DOHH2 (cell line): ENCODE data around the gene METTL9.

Source experiments
- H3F3A ChIP-seq: fragments of 200-600 bp; sonication (generic), shearing (Covaris generic); 2 replicates; pipeline ENCODE4 v1.6.0; 2016; ENCODE audit warnings: antibody characterized with exemption, mild to moderate bottlenecking; ENCODE audit not compliant: control insufficient read depth, insufficient read depth
- H3K27ac ChIP-seq: fragments of 200-600 bp; sonication (generic); 2 replicates; pipeline ENCODE4 v1.5.1; 2014; ENCODE audit warnings: low read depth, mild to moderate bottlenecking, low read length, moderate library complexity
- H3K27me3 ChIP-seq: fragments of 200-600 bp; sonication (generic); 2 replicates; pipeline ENCODE4 v1.6.1; 2014; ENCODE audit warnings: mild to moderate bottlenecking, low read length, mixed read lengths; ENCODE audit not compliant: control insufficient read depth
- H3K36me3 ChIP-seq: fragments of 200-600 bp; sonication (generic); 2 replicates; pipeline ENCODE4 v1.6.1; 2014; ENCODE audit warnings: mild to moderate bottlenecking, low read length, moderate library complexity, mixed read lengths; ENCODE audit not compliant: control insufficient read depth
- H3K4me1 ChIP-seq: fragments of 200-600 bp; sonication (generic); 2 replicates; pipeline ENCODE4 v1.6.1; 2014; ENCODE audit warnings: mild to moderate bottlenecking, low read length, mixed read lengths; ENCODE audit not compliant: control insufficient read depth
- H3K4me2 ChIP-seq: fragments of 200-600 bp; sonication (generic); 2 replicates; pipeline ENCODE4 v1.6.0; 2014; ENCODE audit warnings: mild to moderate bottlenecking, low read length, moderate library complexity
- H3K4me3 ChIP-seq: fragments of 200-600 bp; sonication (generic); 2 replicates; pipeline ENCODE4 v1.5.1; 2014; ENCODE audit warnings: mild to moderate bottlenecking, low read length, mixed read lengths
- H3K79me2 ChIP-seq: fragments of 200-600 bp; sonication (generic); 2 replicates; pipeline ENCODE4 v1.6.1; 2014; ENCODE audit warnings: mild to moderate bottlenecking, low read length, mixed read lengths; ENCODE audit not compliant: control insufficient read depth
- H3K9me2 ChIP-seq: fragments of 200-600 bp; sonication (generic); replicated peaks from 2 replicates; pipeline ENCODE4 v1.6.1; 2014; ENCODE audit warnings: mild to moderate bottlenecking, low read length, mixed read lengths; ENCODE audit not compliant: control insufficient read depth
- H3K9me3 ChIP-seq: fragments of 200-600 bp; sonication (generic); 2 replicates; pipeline ENCODE4 v1.6.1; 2014; ENCODE audit warnings: antibody characterized with exemption, low read length, mixed read lengths; ENCODE audit not compliant: control insufficient read depth, insufficient read depth
- H4K20me1 ChIP-seq: fragments of 200-600 bp; sonication (generic); 2 replicates; pipeline ENCODE4 v1.6.0; 2014; ENCODE audit warnings: low read depth, mild to moderate bottlenecking, antibody characterized with exemption, low read length, moderate library complexity; ENCODE audit not compliant: control insufficient read depth, insufficient read depth
- CTCF ChIP-seq: fragments of 200-600 bp; sonication (generic); IDR thresholded peaks from one replicate; pipeline ENCODE4 v1.5.1; 2014; ENCODE audit warnings: antibody characterized with exemption, mild to moderate bottlenecking, low read depth, low read length; ENCODE audit not compliant: poor library complexity, severe bottlenecking
- EZH2phosphoT487 ChIP-seq: fragments of 200-600 bp; sonication (generic); IDR thresholded peaks from 2 replicates; pipeline ENCODE4 v1.6.1; 2017; ENCODE audit warnings: borderline replicate concordance, mild to moderate bottlenecking, antibody characterized with exemption, low read length, moderate library complexity, mixed read lengths

METTL9 gene

GRCh38 chr16:21694609-21695008 is 95.2 kb downstream of the METTL9 start:
- no peaks in the 10 kb centered on the region for H3F3A ChIP-seq
- H3K27ac ChIP-seq, result no peak overlapping the region
- H3K4me3 ChIP-seq, result no peak overlapping the region
- no peaks in the 10 kb centered on the region for H3K36me3 ChIP-seq
- no peak overlapping the region for H3K4me2 ChIP-seq
- H3K27me3 ChIP-seq, result peaks cover 8% of the 10 kb centered on the region; the same call in 1 of the 2 replicates
- no peaks in the 10 kb centered on the region for H3K9me2 ChIP-seq
- no peak for TF ChIP-seq EZH2phosphoT487
- no peak for TF ChIP-seq CTCF
- H3K79me2 ChIP-seq, result no peaks in the 10 kb centered on the region
- no peaks in the 10 kb centered on the region for H3K4me1 ChIP-seq
- no peaks in the 10 kb centered on the region for H4K20me1 ChIP-seq
- no peaks in the 10 kb centered on the region for H3K9me3 ChIP-seq

GRCh38 chr16:21697032-21697431 is 97.7 kb downstream of the METTL9 start:
- no peaks in the 10 kb centered on the region for H3K9me2 ChIP-seq

GRCh38 chr16:21698169-21699032 is 99.0 kb downstream of the METTL9 start:
- TF ChIP-seq CTCF, result no peak
- no peaks in the 10 kb centered on the region for H3K9me2 ChIP-seq
- no peaks in the 10 kb centered on the region for H4K20me1 ChIP-seq
- no peaks in the 10 kb centered on the region for H3K79me2 ChIP-seq
- H3K4me3 ChIP-seq, result no peak overlapping the region
- H3F3A ChIP-seq, result 0 out of 2 replicates have a peak, but pooled peaks cover 3% of the 10 kb centered on the region
- no peaks in the 10 kb centered on the region for H3K9me3 ChIP-seq
- H3K27me3 ChIP-seq, result peaks cover 23% of the 10 kb centered on the region
- no peak overlapping the region for H3K4me2 ChIP-seq
- H3K27ac ChIP-seq, result no peak overlapping the region
- no peaks in the 10 kb centered on the region for H3K36me3 ChIP-seq
- H3K4me1 ChIP-seq, result peaks cover 3% of the 10 kb centered on the region

More at GRCh38 chr16:21697032-21697431, 97.7 kb downstream of the METTL9 start:
- no peak for TF ChIP-seq EZH2phosphoT487
- no peaks in the 10 kb centered on the region for H3K9me3 ChIP-seq
- no peaks in the 10 kb centered on the region for H4K20me1 ChIP-seq
- H3K36me3 ChIP-seq, result no peaks in the 10 kb centered on the region
- H3K79me2 ChIP-seq, result no peaks in the 10 kb centered on the region
- H3K27me3 ChIP-seq, result peaks cover 16% of the 10 kb centered on the region; the same call in 1 of the 2 replicates
- H3K4me2 ChIP-seq, result no peak overlapping the region
- no peak overlapping the region for H3K4me3 ChIP-seq
- H3F3A ChIP-seq, result no peaks in the 10 kb centered on the region
- H3K27ac ChIP-seq, result no peak overlapping the region
- H3K4me1 ChIP-seq, result no peaks in the 10 kb centered on the region

GRCh38 chr16:21701271-21701670 is 101.9 kb downstream of the METTL9 start:
- no peak overlapping the region for H3K4me3 ChIP-seq
- no peak overlapping the region for H3K4me2 ChIP-seq
- H3K9me3 ChIP-seq, result no peaks in the 10 kb centered on the region
- no peaks in the 10 kb centered on the region for H3K36me3 ChIP-seq
- no peaks in the 10 kb centered on the region for H3K79me2 ChIP-seq
- no peaks in the 10 kb centered on the region for H4K20me1 ChIP-seq
- H3K9me2 ChIP-seq, result no peaks in the 10 kb centered on the region
- peaks cover 17% of the 10 kb centered on the region for H3K4me1 ChIP-seq
- peaks cover 22% of the 10 kb centered on the region for H3K27me3 ChIP-seq
- no peak overlapping the region for H3K27ac ChIP-seq
- H3F3A ChIP-seq, result peaks cover 7% of the 10 kb centered on the region; the same call in 1 of the 2 replicates
- no peak for TF ChIP-seq EZH2phosphoT487
- TF ChIP-seq CTCF, result no peak
